Caki2 (cell line): ENCODE data around the gene RUSF1. TPM values are rescaled to one million over a fixed set of nuclear protein-coding genes. Genes with fewer than 3 reads are reported as not detected.

Experiments used
- DNase-seq: peaks from one replicate; pipeline ENCODE4 v3.0.0-alpha.2; 2015; ENCODE audit warnings: low read depth
- in situ Hi-C: cut with HindIII; loops from 2 replicates; pipeline ENCODE4 v1.10.0; 2016; ENCODE audit warnings: low sequenced_read_pairs, low pct_unique_long_range_greater_than_20kb, mixed read lengths
- total RNA-seq: library from RNA; depleted of rRNA; stranded (reverse); fragments of >200 nt; shearing (Covaris generic); gene quantifications from 2 replicates; pipeline ENCODE4 v1.2.3, GENCODE V29; 2014; ENCODE audit warnings: low replicate concordance; rRNA removed

RUSF1 gene
- total RNA-seq, 1 experiment from 2014 or later = 69.2 TPM

DNA sequence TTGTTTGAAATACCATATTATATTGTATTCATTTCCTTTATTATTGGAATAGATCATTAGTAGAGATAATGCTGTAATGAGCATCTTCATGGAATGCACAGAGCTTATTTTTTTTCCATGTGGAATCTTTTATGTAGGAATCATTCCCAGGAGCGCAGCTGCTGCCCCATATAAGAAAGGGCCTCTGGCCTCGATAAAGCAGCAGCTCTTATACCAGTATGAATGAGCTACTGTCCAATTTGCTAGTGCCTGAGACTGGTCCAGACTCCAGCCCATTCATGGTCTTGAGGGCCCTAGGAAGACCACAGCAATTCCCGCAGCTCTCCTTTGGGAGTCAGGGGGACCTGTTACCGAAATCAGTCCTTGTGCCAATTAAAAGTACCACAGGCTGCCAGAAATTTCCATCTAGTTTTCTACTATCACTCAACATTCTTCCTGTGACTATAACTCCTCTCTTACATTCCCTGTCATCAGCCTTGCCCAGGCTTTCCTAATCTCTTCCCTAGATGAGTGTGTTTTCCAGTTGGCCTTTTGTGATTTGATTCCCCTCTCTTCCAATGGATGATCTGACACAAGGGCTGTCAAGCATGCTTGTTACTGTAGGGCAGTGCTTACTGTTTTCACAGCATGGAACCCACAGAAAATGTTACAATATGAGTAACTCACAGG is 67.5 kb downstream of the RUSF1 start:
- DNase-seq = no peak
- in situ Hi-C loops = no loop called here

- DNase-seq = no peak
- in situ Hi-C loops = no loop called here
Measured at GRCh38 chr16:31439519-31439918, 68.7 kb downstream of the RUSF1 start.

Other genes with a start within 250 kb of the RUSF1 start
- gene ITGAM, start 248.4 kb downstream of the RUSF1 start, total RNA-seq = 2.0 and 3.6 TPM in 2 replicates
- gene ITGAX, start 153.2 kb downstream of the RUSF1 start, total RNA-seq = 9.7 and 18.6 TPM in 2 replicates
- gene ITGAD, start 115.1 kb downstream of the RUSF1 start, total RNA-seq = not detected in 2 replicates
- not detected in 2 replicates for gene COX6A2, start 80.0 kb downstream of the RUSF1 start, total RNA-seq
- 0.47 and 1.4 TPM in 2 replicates for gene ZNF843, start 65.6 kb downstream of the RUSF1 start, total RNA-seq
- 19.3 and 22.5 TPM in 2 replicates for gene ARMC5, start 48.9 kb downstream of the RUSF1 start, total RNA-seq
- gene TGFB1I1, start 36.2 kb downstream of the RUSF1 start, total RNA-seq = 12.5 and 20.3 TPM in 2 replicates
- gene SLC5A2, start 25.3 kb downstream of the RUSF1 start, total RNA-seq = not detected in 2 replicates
- not detected in 2 replicates for gene AHSP, start 19.5 kb upstream of the RUSF1 start, total RNA-seq